H1 (cell line): ENCODE measurements around the gene RAD51B.

Source experiments
- CEBPB ChIP-seq: IDR thresholded peaks from 2 replicates; pipeline ENCODE4 v1.6.1; 2012; ENCODE audit warnings: low read depth, low read length
- EZH2 ChIP-seq: fragments of 200-600 bp; sonication (generic); IDR thresholded peaks from 2 replicates; pipeline ENCODE4 v1.7.1; 2012; ENCODE audit warnings: low read depth, mild to moderate bottlenecking, moderate library complexity, low read length, inconsistent platforms; ENCODE audit not compliant: severe bottlenecking
- JUND ChIP-seq: IDR thresholded peaks from 2 replicates; pipeline ENCODE4 v1.6.1; 2011; ENCODE audit warnings: mild to moderate bottlenecking, improper control_type of control experiment, low read length
- POLR2A ChIP-seq, 2 experiments: IDR thresholded peaks; 1 replicate in 1 of 2; 2 replicates in 1 of 2; pipeline ENCODE4 v1.6.1; 2011; ENCODE audit warnings: low read depth in 2 of 2, low read length in 2 of 2, mild to moderate bottlenecking in 2 of 2; ENCODE audit errors: control extremely low read depth in 1 of 2
- RAD21 ChIP-seq, 2 experiments: IDR thresholded peaks in 1 of 2; conservative IDR thresholded peaks in 1 of 2; 2 replicates each; pipeline ENCODE4 v1.6.1; 2011; ENCODE audit warnings: low read depth in 2 of 2, low read length in 2 of 2, improper control_type of control experiment in 1 of 2, inconsistent platforms in 1 of 2, mild to moderate bottlenecking in 1 of 2, moderate library complexity in 1 of 2

DNA sequence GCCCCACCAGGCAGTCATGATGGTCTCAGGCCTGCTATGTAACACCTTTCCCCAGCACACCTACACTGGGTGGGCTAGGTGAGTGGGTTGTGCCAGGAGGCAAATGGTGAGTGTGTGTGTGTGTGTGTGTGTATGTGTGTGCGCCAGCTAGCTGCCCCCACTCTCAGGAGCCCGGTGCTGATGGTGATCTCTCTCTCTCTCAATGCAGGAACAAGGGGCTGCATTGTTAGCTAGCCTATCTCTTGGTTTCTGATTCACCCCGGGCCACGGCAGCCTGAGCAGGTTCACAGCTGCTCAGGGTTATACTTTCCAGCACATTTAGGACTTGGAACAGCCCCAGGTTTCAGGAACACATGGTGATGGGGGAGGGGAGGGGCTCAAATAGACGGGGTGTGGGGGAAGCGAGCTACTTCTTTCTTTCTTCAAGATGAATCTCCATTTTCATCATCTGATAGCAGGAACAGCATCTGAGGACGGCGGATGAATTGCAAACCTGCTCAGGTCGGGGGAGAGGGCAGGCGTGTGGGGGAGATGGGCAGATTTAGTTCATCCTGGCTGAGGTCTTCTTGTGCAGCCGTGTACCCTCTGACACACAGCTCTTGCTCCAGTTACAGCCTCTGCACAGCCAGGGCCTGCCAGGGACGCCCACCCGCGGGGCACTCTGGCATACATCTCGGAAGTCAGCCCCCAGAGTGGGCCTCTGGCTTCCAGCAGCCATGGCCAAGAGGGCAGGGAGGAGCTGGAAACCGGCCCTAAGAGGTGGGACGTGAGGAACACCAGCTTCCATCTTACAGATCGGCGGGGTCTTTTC lies 835.6 kb downstream of the RAD51B start:
- TF ChIP-seq EZH2 (no peak), RAD21 (IDR thresholded peaks at IDR 0.05 in 1 of 2, conservative IDR thresholded peaks at IDR 0.05 in 1 of 2; ENCODE audit: low read depth in 2 of 2, low read length in 2 of 2) (no peak), CEBPB (no peak), JUND (no peak), POLR2A (IDR thresholded peaks at IDR 0.05; ENCODE audit: control extremely low read depth in 1 of 2, low read depth in 2 of 2, low read length in 2 of 2) (no peak)
